Erythroblast (primary cell): ENCODE results near the gene CDT1.

ENCODE experiments used
- GATA1 ChIP-seq: IDR thresholded peaks from 2 replicates; pipeline ENCODE4 v1.6.1; 2011; ENCODE audit warnings: low read depth, mild to moderate bottlenecking, control low read depth, low read length, moderate library complexity
- POLR2A ChIP-seq: IDR thresholded peaks from 2 replicates; pipeline ENCODE4 v1.6.1; 2011; ENCODE audit warnings: mild to moderate bottlenecking, low read length

DNA sequence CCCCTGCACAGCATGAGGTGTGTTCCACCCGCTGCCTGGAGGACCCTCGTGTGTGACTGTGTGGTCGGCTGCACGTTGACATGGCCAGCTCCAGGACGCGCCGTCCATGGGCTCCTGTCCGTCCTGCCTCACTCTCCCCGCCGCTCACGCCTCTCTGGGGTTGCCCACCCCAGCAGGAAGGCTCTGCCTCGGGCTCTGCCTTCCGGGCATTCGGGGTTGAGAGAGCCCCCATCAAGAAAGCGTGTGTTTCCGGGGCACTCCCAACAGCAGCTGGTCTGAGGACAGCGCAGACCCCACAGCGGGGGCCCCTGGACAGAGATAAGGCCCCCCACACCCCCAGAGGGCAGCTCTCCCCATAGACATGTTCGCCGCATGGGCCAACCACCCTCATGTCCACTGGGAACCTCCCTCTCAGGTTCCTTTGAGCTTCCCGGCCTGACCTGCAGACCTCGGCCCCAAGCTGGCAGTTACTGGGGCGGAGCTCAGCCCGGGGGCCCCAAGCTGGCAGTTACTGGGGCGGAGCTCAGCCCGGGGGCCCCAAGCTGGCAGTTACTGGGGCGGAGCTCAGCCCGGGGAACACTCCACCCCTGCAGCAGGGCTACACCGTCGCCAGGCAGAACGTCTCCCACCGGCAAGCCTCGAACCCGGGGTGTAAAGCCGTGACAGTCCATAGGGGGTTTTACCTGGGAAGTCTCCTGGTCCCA lies 10.2 kb upstream of the CDT1 start:
- TF ChIP-seq POLR2A, result peak; percentile 70
- no peak for TF ChIP-seq GATA1
